A673 (cell line): ENCODE measurements around the gene ZBTB25. TPM values are rescaled to one million over a fixed set of nuclear protein-coding genes. Genes with fewer than 3 reads are reported as not detected.

Experiments
- BruUV-seq: library from RNA; stranded (reverse); fragments of 400-500 nt; replicated peaks from 2 replicates; lab custom pipeline; 2021; lab: Mats Ljungman, UMichigan
- CTCF ChIA-PET: fragments of 300-600 bp; sonication (Branson Sonifier 250); formaldehyde crosslinking; loops from one replicate; lab custom pipeline; 2022; ENCODE audit warnings: antibody characterized with exemption; lab: Charles Lee
- POLR2A ChIA-PET: fragments of 300-600 bp; sonication (Branson Sonifier 250); formaldehyde crosslinking; loops from one replicate; lab custom pipeline; 2022; ENCODE audit warnings: antibody characterized with exemption; ENCODE audit not compliant: low non-redundant PET; lab: Charles Lee
- DNase-seq: peaks from one replicate; pipeline ENCODE4 v3.0.0-alpha.2; 2015; ENCODE audit warnings: low spot score
- H3K27ac ChIP-seq: fragments of 200-600 bp; sonication (generic); 2 replicates; pipeline ENCODE4 v1.5.1; 2016; ENCODE audit warnings: mixed run types, low read depth, mild to moderate bottlenecking, mixed read lengths, antibody characterized with exemption, low read length; ENCODE audit not compliant: poor library complexity, severe bottlenecking
- H3K27me3 ChIP-seq: fragments of 200-600 bp; sonication (generic); replicated peaks from 2 replicates; pipeline ENCODE4 v1.6.1; 2017; ENCODE audit warnings: mixed run types, low read depth, mild to moderate bottlenecking, mixed read lengths, antibody characterized with exemption, low read length; ENCODE audit not compliant: insufficient read depth, poor library complexity
- H3K36me3 ChIP-seq: fragments of 200-600 bp; sonication (generic); 2 replicates; pipeline ENCODE4 v1.6.1; 2016; ENCODE audit warnings: mixed run types, mild to moderate bottlenecking, mixed read lengths, antibody characterized with exemption, low read length; ENCODE audit not compliant: insufficient read depth, poor library complexity, severe bottlenecking
- H3K4me1 ChIP-seq: fragments of 200-600 bp; sonication (generic); 2 replicates; pipeline ENCODE4 v1.6.1; 2017; ENCODE audit warnings: mixed run types, mild to moderate bottlenecking, mixed read lengths, antibody characterized with exemption, low read length; ENCODE audit not compliant: insufficient read depth, poor library complexity, severe bottlenecking
- H3K4me3 ChIP-seq: fragments of 200-600 bp; sonication (generic); 2 replicates; pipeline ENCODE4 v1.5.1; 2016; ENCODE audit warnings: low read depth, mixed run types, mild to moderate bottlenecking, mixed read lengths, low read length; ENCODE audit not compliant: poor library complexity, severe bottlenecking
- H3K9me3 ChIP-seq: fragments of 200-600 bp; sonication (generic); 2 replicates; pipeline ENCODE4 v1.6.1; 2016; ENCODE audit warnings: mixed run types, low read depth, mild to moderate bottlenecking, mixed read lengths, antibody characterized with exemption, low read length; ENCODE audit not compliant: poor library complexity, severe bottlenecking
- EZH2 ChIP-seq: fragments of 200-600 bp; sonication (generic); IDR thresholded peaks from 2 replicates; pipeline ENCODE4 v1.6.1; 2017; ENCODE audit warnings: borderline replicate concordance, low read depth, mild to moderate bottlenecking, mixed read lengths, antibody characterized with exemption, low read length; ENCODE audit not compliant: poor library complexity, severe bottlenecking
- intact Hi-C: fragments of 100-400 bp; cut with micrococcal nuclease; formaldehyde crosslinking; loops from one replicate; pipeline ENCODE4 v1.10.0; 2022; ENCODE audit not compliant: unreplicated experiment
- total RNA-seq: library from RNA; stranded (reverse); gene quantifications from 2 replicates; pipeline ENCODE4 v1.2.3, GENCODE V29; 2021
- TF ChIP-seq, protein P1 (sequence below): fragments of 300-800, 200-600 bp; sonication (generic); conservative IDR thresholded peaks from 2 replicates; pipeline ENCODE4 v1.5.1; 2017; ENCODE audit warnings: low read depth, mild to moderate bottlenecking, antibody characterized with exemption, low read length, moderate library complexity, mixed read lengths

Gene ZBTB25
- total RNA-seq, 1 experiment from 2014 or later, result 11.3 TPM

DNA sequence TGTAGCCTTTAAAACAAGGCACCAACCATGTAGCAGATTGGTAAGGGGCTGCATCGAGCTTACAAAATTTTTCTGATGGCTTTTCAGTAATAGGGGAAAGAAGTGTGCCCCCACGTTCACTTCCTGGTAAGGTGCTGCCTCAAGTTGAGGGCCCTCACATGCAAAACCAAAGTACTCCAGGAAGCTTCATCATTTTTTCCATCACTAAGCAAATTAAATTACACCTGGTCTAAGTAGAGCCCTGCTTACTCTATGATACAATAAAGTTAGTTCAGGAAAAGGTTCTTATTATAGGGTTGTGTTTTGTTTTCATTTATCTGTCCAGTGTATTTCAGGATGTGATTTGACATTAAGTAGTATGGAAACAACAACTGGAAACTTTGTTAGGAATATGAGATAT, 53.4 kb downstream of the ZBTB25 start:
- intact Hi-C loops, result no loop called here
- TF ChIP-seq EZH2, result no peak
- TF ChIP-seq, protein P1, sequence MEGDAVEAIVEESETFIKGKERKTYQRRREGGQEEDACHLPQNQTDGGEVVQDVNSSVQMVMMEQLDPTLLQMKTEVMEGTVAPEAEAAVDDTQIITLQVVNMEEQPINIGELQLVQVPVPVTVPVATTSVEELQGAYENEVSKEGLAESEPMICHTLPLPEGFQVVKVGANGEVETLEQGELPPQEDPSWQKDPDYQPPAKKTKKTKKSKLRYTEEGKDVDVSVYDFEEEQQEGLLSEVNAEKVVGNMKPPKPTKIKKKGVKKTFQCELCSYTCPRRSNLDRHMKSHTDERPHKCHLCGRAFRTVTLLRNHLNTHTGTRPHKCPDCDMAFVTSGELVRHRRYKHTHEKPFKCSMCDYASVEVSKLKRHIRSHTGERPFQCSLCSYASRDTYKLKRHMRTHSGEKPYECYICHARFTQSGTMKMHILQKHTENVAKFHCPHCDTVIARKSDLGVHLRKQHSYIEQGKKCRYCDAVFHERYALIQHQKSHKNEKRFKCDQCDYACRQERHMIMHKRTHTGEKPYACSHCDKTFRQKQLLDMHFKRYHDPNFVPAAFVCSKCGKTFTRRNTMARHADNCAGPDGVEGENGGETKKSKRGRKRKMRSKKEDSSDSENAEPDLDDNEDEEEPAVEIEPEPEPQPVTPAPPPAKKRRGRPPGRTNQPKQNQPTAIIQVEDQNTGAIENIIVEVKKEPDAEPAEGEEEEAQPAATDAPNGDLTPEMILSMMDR, result no peak

DNA sequence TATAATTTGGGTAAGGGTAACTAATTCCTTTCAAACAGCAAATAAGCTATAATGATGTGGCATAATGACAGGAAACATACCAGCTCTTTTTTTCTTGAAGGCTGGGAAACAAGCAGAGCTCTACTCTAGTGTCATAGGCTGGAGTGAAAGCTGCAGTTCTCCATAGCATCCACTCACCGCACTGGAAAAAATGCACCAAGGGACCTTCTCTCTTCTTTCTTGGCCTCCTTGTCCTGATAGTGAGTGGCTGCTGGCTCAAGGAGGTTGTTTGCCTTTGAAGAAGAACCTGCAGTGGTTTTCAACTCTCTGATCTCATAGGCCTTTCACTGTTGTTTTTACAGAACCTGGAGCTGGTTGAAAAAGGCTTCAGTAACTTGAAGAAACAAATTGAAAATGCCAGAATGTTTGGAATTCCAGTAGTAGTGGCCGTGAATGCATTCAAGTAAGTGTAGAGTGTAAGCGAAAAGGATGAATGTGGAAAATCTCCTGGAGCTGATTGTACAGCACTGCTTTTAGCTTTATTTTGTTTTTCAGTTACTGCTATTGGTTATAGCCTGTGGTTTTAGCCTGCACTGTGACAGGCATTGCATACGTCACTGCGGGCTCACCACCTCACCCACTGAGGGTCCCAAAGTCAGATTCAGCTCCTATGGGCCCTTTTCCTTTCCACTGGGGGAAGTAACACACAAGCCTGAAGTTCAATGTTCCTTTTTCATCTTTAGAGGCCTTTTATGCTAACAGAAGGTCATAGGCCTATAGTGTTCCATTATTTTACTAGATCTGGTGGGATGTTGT, 55.6 kb downstream of the ZBTB25 start:
- Histone ChIP-seq H3K9me3 (no peaks in the 10 kb centered on the region), H3K4me1 (peaks cover 14% of the 10 kb centered on the region), H3K27ac (no peak overlapping the region), H3K36me3 (peaks cover 66% of the 10 kb centered on the region), H3K27me3 (no peaks in the 10 kb centered on the region), H3K4me3 (no peak overlapping the region)
- ChIA-PET POLR2A (no interaction called here), CTCF (no interaction called here)
- DNase-seq, result no peak
- TF ChIP-seq EZH2, result no peak
- TF ChIP-seq, protein P1, result no peak
- BruUV-seq, result no TSS peak
- intact Hi-C loops, result no loop called here

More for the DNA sequence above, 53.4 kb downstream of the ZBTB25 start:
- no TSS peak for BruUV-seq
- POLR2A ChIA-PET, result no interaction called here
- Histone ChIP-seq H3K9me3 (no peaks in the 10 kb centered on the region), H3K27me3 (no peaks in the 10 kb centered on the region), H3K27ac (no peak overlapping the region), H3K36me3 (peaks cover 67% of the 10 kb centered on the region), H3K4me3 (no peak overlapping the region), H3K4me1 (peaks cover 10% of the 10 kb centered on the region)
- DNase-seq, result no peak
- CTCF ChIA-PET, result no interaction called here

DNA sequence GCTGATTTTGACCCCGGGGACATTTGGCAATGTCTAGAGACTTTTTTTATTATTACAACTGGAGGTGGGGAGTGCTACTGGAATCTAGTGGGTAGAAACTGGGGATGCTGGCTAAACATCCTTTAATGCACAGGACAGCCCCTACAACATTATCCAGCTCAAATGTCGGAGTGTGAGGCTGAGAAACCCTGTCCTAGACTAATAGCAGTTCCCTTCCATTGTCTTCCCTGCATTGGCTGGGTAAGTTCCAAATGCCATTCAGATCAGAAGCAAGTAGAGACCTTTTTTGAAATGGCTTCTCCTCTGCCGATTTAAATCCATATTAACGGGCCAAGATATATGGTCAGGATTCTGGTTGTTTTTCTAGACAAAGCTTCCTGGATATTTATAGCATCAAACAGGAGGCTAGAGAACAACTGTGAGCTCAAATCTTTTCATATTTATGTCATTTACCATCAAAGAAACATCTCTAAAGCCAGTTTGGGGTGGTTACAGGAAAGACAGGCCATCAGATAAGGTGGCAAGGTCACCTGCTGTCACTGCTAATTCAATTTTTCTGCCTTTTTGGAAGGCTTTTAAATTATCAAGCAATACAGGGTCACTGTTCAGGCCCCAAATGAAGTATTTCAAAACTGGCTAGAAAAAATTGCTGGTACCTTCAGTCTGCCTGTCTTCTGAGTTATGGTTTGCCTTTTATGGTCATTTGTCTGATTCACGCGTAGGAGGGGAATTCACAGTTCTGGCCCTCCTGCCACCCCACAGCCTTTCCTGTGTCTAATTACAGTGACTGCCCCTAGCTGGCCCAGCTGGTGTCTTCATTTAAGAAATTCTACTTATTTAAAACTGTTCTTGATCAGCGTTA, 58.4 kb downstream of the ZBTB25 start:
- H3K27me3 ChIP-seq, result no peaks in the 10 kb centered on the region
- ChIA-PET CTCF (interaction anchor here (0.6 kb wide), 1 partner anchor 10 kb away, joined by 4 read pairs; no protein-coding TSS in a partner anchor), POLR2A (no interaction called here)
- BruUV-seq, result no TSS peak
- peaks cover 14% of the 10 kb centered on the region for H3K4me1 ChIP-seq
- no peak overlapping the region for H3K4me3 ChIP-seq
- no peaks in the 10 kb centered on the region for H3K9me3 ChIP-seq
- intact Hi-C loops, result no loop called here
- DNase-seq, result peak; percentile 78
- H3K36me3 ChIP-seq, result peaks cover 67% of the 10 kb centered on the region
- no peak for TF ChIP-seq EZH2
- TF ChIP-seq, protein P1, result no peak
- H3K27ac ChIP-seq, result peak overlapping the region; percentile 79
